ENCODE measurements around the gene SFPQ.

SFPQ gene

DNA sequence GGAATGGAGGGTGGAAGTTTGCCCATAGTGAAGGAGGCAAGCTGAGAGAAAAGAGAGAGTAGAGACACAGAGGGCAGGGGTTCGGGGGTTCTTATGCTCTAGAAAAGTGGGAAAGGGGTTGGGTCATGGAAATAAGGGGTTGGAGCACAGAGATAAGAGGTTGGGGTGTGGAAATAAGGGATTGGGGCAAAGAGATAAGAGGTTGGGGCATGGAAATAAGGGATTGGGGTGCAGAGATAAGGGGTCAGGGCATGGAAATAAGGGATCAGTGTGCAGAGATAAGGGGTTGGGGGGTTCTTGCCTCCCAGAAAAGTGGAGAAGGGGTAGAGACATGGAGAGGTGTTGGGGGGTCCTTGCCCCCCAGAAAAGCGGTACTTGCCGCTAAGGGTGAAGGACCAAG, 56.2 kb downstream of the SFPQ start:
- no peak for DNase-seq

All from SW 1271 (cell line).